DMS79 (cell line): Measurements from ENCODE around the gene CXCR1.
"Not testable (repeated sequence)": the region's sequence is repeated elsewhere in the genome, so short reads cannot be mapped to it uniquely, and the experiment has no call there.

Experiments
- DNase-seq: peaks from one replicate; lab custom pipeline; 2025; lab: John Stamatoyannopoulos, UW

The CXCR1 gene

GRCh38 chr2:218161644-218162043, 5.1 kb downstream of the CXCR1 start:
- DNase-seq, result no peak

GRCh38 chr2:218155953-218156479, 10.7 kb downstream of the CXCR1 start:
- no peak for DNase-seq

- no peak for DNase-seq
These were observed 14.0 kb downstream of the CXCR1 start for GRCh38 chr2:218152777-218153176.

GRCh38 chr2:218152172-218152571, 14.6 kb downstream of the CXCR1 start:
- DNase-seq, result no peak

- DNase-seq, result no peak
These were observed 16.8 kb downstream of the CXCR1 start for GRCh38 chr2:218149848-218150440.

GRCh38 chr2:218149098-218149497, 17.7 kb downstream of the CXCR1 start:
- DNase-seq, result no peak

GRCh38 chr2:218146056-218146455, 20.7 kb downstream of the CXCR1 start:
- no peak for DNase-seq

- no peak for DNase-seq
These were observed 21.6 kb downstream of the CXCR1 start for GRCh38 chr2:218145124-218145523.

GRCh38 chr2:218138047-218138446, 28.7 kb downstream of the CXCR1 start:
- DNase-seq, result no peak

- no peak for DNase-seq
These were observed 29.2 kb downstream of the CXCR1 start for GRCh38 chr2:218137514-218137913.

GRCh38 chr2:218130822-218131221, 35.9 kb downstream of the CXCR1 start:
- no peak for DNase-seq

GRCh38 chr2:218130377-218130776, 36.4 kb downstream of the CXCR1 start:
- no peak for DNase-seq

GRCh38 chr2:218129458-218130135, 37.2 kb downstream of the CXCR1 start:
- no peak for DNase-seq

- DNase-seq, result no peak
These were observed 37.8 kb downstream of the CXCR1 start for GRCh38 chr2:218128781-218129457.

- no peak for DNase-seq
These were observed 38.8 kb downstream of the CXCR1 start for GRCh38 chr2:218127929-218128455.

GRCh38 chr2:218125626-218126080, 41.1 kb downstream of the CXCR1 start, which contains the start of gene CXCR2:
Gene CXCR2 (plus strand): TSS chr2:218126028. CDS start chr2:218134802, 8,774 bp downstream.
- no peak for DNase-seq

GRCh38 chr2:218125095-218125494, 41.7 kb downstream of the CXCR1 start:
- DNase-seq, result no peak

GRCh38 chr2:218123986-218124385, 42.8 kb downstream of the CXCR1 start:
- no peak for DNase-seq

GRCh38 chr2:218122286-218122685, 44.5 kb downstream of the CXCR1 start:
- not testable (repeated sequence) for DNase-seq

GRCh38 chr2:218121789-218122188, 45.0 kb downstream of the CXCR1 start:
- not testable (repeated sequence) for DNase-seq
